ENCODE data around the gene PTDSS2. TPM values are rescaled to one million over a fixed set of nuclear protein-coding genes. Genes with fewer than 3 reads are reported as not detected.

PTDSS2 gene
- total and polyA plus RNA-seq, 2 donors (not counting 1 experiment from before 2014, with no cell fraction given) = 22.1 to 29.0 TPM

DNA sequence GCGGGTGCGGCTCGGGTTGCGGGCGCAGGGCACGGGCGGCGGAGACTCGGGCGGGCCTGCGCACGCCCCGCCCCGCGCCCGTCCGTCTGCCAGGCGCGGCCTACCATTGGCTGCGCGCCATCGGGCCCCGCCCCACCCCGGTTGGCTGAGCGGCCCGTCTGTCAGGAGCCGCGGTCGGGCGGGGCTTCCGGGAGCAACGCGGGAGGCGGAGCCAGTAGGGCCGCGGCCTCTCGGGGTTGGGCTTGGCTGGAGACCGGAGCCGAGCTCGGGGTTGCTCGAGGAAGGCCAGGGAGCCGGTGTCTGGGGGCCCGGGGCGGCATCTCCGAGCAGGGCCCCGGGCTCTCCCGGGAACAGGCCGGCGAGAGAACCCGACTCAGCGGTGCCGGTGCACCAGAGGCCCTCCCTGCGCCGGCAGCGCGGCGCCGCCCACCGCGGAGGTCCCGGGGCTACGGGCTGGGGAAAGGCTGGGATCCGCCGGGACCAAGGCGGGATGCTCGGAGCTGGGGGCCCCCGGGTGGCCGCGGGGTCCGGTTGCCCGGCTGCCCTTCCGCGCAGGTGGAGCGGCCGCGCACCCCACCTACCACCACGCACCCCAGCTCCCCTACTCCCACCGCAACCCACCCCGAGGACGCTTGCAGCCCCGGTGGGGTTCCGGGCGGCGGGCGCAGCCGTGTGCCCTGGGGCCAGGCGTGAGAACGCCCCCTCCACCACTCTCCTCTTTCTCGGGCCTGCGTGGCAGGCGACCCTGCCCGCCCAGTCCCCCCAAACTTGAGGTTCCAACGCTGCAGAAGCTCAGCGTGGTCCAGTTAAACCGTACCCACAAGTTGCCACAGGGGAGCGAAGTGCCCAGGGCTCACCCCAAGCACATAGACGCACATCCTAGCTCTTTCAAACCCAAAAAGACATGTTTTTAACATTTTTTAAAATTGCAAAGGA is 85.7 kb downstream of the PTDSS2 start, which contains the start of gene HRAS:
Gene HRAS (minus strand): TSS at position 58 of the 936 bp plus-strand sequence.
- POLR2A ChIA-PET = interaction anchor here (0.6 to 3.0 kb wide), 21 partner anchors 17 to 329 kb away, joined by 3 to 26 read pairs (median 5); partner anchors contain the start of genes BET1L, DEAF1, IRF7 and PHRF1
- intact Hi-C loops (cut with micrococcal nuclease) = loop anchor here (2.0 to 5.0 kb wide), 5 partner anchors 33 to 772 kb away; partner anchors contain the start of genes BET1L, RIC8A, SLC25A22 and TOLLIP

More for the DNA sequence above, 85.7 kb downstream of the PTDSS2 start, which contains the start of gene HRAS:
- Histone ChIP-seq H3K9me3 (ENCODE audit: control extremely low read depth in 1 of 3, control insufficient read depth in 2 of 3, insufficient read depth in 1 of 3, low read length in 2 of 3) (no peaks in the 10 kb centered on the region), H3K4me3 (ENCODE audit: control extremely low read depth in 1 of 5, extremely low read depth in 1 of 5, insufficient read depth in 1 of 5, low read depth in 2 of 5, low read length in 4 of 5) (peak within 1 kb of the TSS; percentile 68 to 80 (median 72)), H3K27me3 (replicated peaks in 1 of 4; ENCODE audit: control extremely low read depth in 1 of 4, control insufficient read depth in 3 of 4, insufficient read depth in 4 of 4, low read length in 3 of 4) (no peaks in the 10 kb centered on the region), H3K27ac (ENCODE audit: low read length in 2 of 2) (peak within 1 kb of the TSS; percentile 99), H3K4me1 (ENCODE audit: control insufficient read depth in 2 of 2, insufficient read depth in 2 of 2, low read length in 2 of 2) (peaks cover 17 to 35% of the 10 kb centered on the region in 2 donors), H3K9ac (ENCODE audit: low read length) (peak within 1 kb of the TSS; percentile 86), H2AFZ (ENCODE audit: insufficient read depth, low read depth, low read length, poor library complexity, severe bottlenecking) (peak within 1 kb of the TSS; percentile 71), H3K36me3 (replicated peaks in 1 of 2; ENCODE audit: control extremely low read depth in 1 of 2, control insufficient read depth in 1 of 2, extremely low read depth in 1 of 2, insufficient read depth in 2 of 2, low read length in 1 of 2) (peaks cover 0 to 25% of the 10 kb centered on the region in 2 experiments), H3K79me2 (ENCODE audit: control insufficient read depth, insufficient read depth, low read length) (peaks cover 43% of the 10 kb centered on the region), H4K20me1 (ENCODE audit: control insufficient read depth, insufficient read depth, low read length, poor library complexity, severe bottlenecking) (peaks cover 36% of the 10 kb centered on the region), H3K4me2 (replicated peaks; ENCODE audit: low read depth, low read length, poor library complexity, severe bottlenecking) (peak within 1 kb of the TSS; percentile 99)
- DNase-seq (peak; percentile 96), ATAC-seq (ENCODE audit: low read depth) (peak; percentile 76)
- Mint-ChIP-seq H3K9me3 (ENCODE audit: insufficient read depth) (no peaks in the 10 kb centered on the region), H3K27me3 (no peaks in the 10 kb centered on the region), H3K27ac (peak within 1 kb of the TSS; percentile 99), H3K4me3 (peak within 1 kb of the TSS; percentile 97), H3K4me1 (peaks cover 20% of the 10 kb centered on the region)
- no peak for TF ChIP-seq EZH2 (IDR thresholded peaks at IDR 0.05; ENCODE audit: borderline replicate concordance, insufficient read depth, low read depth, low read length, poor library complexity, severe bottlenecking)
- TF ChIP-seq, protein P1, sequence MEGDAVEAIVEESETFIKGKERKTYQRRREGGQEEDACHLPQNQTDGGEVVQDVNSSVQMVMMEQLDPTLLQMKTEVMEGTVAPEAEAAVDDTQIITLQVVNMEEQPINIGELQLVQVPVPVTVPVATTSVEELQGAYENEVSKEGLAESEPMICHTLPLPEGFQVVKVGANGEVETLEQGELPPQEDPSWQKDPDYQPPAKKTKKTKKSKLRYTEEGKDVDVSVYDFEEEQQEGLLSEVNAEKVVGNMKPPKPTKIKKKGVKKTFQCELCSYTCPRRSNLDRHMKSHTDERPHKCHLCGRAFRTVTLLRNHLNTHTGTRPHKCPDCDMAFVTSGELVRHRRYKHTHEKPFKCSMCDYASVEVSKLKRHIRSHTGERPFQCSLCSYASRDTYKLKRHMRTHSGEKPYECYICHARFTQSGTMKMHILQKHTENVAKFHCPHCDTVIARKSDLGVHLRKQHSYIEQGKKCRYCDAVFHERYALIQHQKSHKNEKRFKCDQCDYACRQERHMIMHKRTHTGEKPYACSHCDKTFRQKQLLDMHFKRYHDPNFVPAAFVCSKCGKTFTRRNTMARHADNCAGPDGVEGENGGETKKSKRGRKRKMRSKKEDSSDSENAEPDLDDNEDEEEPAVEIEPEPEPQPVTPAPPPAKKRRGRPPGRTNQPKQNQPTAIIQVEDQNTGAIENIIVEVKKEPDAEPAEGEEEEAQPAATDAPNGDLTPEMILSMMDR (IDR thresholded peaks at IDR 0.05) = no peak
- under 1% methylated on average over 97 of the region's 97 CpGs for WGBS (ENCODE audit: insufficient coverage)
- CTCF ChIA-PET = interaction anchor here (0.6 to 1.8 kb wide), 11 partner anchors 9 to 255 kb away, joined by 3 to 9 read pairs (median 3); partner anchors contain the start of genes IRF7 and PHRF1

All from B cell (primary cell).